ENCODE data around the gene CXorf58.

DNA sequence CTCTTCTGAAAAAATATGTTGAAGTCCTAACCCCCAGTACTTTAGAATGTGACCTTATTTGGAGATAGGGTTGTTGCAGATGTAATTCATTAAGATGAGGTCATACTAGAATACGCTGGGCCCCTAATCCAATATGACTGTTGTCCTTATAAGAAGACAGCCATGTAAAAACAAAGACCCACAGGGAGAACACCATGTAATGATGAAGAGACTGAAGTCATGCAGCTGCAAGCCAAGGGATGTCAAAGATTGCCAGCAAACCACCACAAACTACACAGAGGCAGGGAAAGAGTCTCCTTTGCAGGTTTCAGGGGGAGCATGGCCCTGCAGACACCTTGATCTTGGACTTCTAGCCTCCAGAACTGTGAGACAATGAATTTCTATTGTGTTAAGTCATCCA, 37.4 kb downstream of the CXorf58 start:
- no peak for TF ChIP-seq EZH2 (IDR thresholded peaks at IDR 0.05; ENCODE audit: insufficient read depth, low read length)
- TF ChIP-seq, protein P1, sequence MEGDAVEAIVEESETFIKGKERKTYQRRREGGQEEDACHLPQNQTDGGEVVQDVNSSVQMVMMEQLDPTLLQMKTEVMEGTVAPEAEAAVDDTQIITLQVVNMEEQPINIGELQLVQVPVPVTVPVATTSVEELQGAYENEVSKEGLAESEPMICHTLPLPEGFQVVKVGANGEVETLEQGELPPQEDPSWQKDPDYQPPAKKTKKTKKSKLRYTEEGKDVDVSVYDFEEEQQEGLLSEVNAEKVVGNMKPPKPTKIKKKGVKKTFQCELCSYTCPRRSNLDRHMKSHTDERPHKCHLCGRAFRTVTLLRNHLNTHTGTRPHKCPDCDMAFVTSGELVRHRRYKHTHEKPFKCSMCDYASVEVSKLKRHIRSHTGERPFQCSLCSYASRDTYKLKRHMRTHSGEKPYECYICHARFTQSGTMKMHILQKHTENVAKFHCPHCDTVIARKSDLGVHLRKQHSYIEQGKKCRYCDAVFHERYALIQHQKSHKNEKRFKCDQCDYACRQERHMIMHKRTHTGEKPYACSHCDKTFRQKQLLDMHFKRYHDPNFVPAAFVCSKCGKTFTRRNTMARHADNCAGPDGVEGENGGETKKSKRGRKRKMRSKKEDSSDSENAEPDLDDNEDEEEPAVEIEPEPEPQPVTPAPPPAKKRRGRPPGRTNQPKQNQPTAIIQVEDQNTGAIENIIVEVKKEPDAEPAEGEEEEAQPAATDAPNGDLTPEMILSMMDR (IDR thresholded peaks at IDR 0.05; ENCODE audit: insufficient read depth, low read depth, low read length): no peak
